GM12801 (cell line): Measurements from ENCODE around the gene PCBP4.

Experiments
- CTCF ChIP-seq: IDR thresholded peaks from one replicate; pipeline ENCODE4 v1.5.1; 2011; ENCODE audit warnings: control low read depth; ENCODE audit not compliant: insufficient read length; ENCODE audit errors: extremely low read depth

Gene PCBP4

GRCh38 chr3:51916418-51916817, 50.8 kb downstream of the PCBP4 start:
- no peak for TF ChIP-seq CTCF

- TF ChIP-seq CTCF: no peak
These were observed 59.2 kb downstream of the PCBP4 start for GRCh38 chr3:51908026-51908425.
